Activated T-cell treated with anti-CD3 and anti-CD28 coated beads for 1 hour (primary cell): ENCODE measurements around the gene GRID1.

Experiments used
- DNase-seq: peaks from one replicate; pipeline ENCODE4 v3.0.0-alpha.2; 2020; ENCODE audit warnings: low read depth

The GRID1 gene

GRCh38 chr10:86336341-86336740, 30.3 kb downstream of the GRID1 start:
- no peak for DNase-seq

GRCh38 chr10:86335831-86336230, 30.8 kb downstream of the GRID1 start:
- DNase-seq, result no peak

GRCh38 chr10:86335257-86335656, 31.3 kb downstream of the GRID1 start:
- DNase-seq, result no peak

- no peak for DNase-seq
Observed at GRCh38 chr10:86334488-86335085, 32.0 kb downstream of the GRID1 start.

- DNase-seq, result no peak
Observed at GRCh38 chr10:86333826-86334487, 32.6 kb downstream of the GRID1 start.

GRCh38 chr10:86331861-86332260, 34.7 kb downstream of the GRID1 start:
- no peak for DNase-seq

GRCh38 chr10:86330778-86331763, 35.5 kb downstream of the GRID1 start:
- no peak for DNase-seq

- DNase-seq, result no peak
Observed at GRCh38 chr10:86329896-86330680, 36.5 kb downstream of the GRID1 start.

GRCh38 chr10:86329093-86329710, 37.4 kb downstream of the GRID1 start:
- no peak for DNase-seq

- no peak for DNase-seq
Observed at GRCh38 chr10:86327954-86328725, 38.5 kb downstream of the GRID1 start.

GRCh38 chr10:86325158-86325557, 41.4 kb downstream of the GRID1 start:
- DNase-seq, result no peak

GRCh38 chr10:86321568-86321967, 45.0 kb downstream of the GRID1 start:
- no peak for DNase-seq

- no peak for DNase-seq
Observed at GRCh38 chr10:86319676-86320075, 46.9 kb downstream of the GRID1 start.

- no peak for DNase-seq
Observed at GRCh38 chr10:86317949-86318725, 48.5 kb downstream of the GRID1 start.

- DNase-seq, result no peak
Observed at GRCh38 chr10:86316990-86317389, 49.6 kb downstream of the GRID1 start.

GRCh38 chr10:86316274-86316835, 50.2 kb downstream of the GRID1 start:
- DNase-seq, result no peak

GRCh38 chr10:86315549-86315942, 51.0 kb downstream of the GRID1 start:
- DNase-seq, result no peak

- DNase-seq, result no peak
Observed at GRCh38 chr10:86314616-86315548, 51.7 kb downstream of the GRID1 start.
